ENCODE data around the gene MYCBP2.

MYCBP2 gene

GRCh38 chr13:77185721-77186120 lies 141.2 kb downstream of the MYCBP2 start:
- DNase-seq: no peak

DNA sequence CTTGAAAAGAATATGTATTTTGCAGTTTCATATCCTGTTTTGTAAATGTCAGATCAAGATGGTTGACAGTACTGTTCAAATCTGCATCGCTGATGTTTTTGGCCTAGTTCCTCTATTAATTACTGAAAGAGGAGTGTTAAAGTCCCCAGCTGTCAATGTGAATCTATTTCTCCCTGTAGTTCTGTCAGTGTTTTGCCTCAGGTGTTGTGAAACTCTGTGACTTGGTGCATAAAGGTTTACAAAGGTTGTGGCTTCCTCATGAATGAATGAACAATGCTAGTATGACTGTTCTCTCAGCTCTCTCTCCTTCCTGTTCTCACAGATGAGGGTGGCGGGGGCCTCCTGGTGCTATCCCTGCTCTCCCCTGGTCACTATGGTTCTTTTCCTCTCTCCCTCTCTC lies 142.4 kb downstream of the MYCBP2 start:
- no peak for DNase-seq

DNA sequence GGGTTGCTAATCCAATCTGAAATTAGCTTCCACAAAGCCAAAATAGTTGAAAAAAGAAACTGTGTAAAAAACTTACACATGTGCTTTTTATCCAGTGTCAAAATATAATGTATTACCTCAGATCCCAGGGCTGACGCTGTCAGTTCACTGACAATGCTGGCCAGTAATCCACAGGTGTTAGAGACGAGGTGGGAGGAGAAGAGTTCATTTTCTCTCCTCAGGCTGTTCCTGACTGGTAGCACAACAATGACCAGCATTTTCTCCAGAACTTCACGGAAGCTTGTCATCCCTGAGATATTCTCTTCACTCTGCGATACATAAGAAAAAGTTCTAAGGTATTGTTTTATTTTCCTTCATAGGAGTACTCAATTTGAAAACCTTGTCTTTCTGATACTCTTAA lies 146.9 kb downstream of the MYCBP2 start:
- DNase-seq: no peak

- DNase-seq: no peak
Observed at GRCh38 chr13:77177646-77178045, 149.2 kb downstream of the MYCBP2 start.

DNA sequence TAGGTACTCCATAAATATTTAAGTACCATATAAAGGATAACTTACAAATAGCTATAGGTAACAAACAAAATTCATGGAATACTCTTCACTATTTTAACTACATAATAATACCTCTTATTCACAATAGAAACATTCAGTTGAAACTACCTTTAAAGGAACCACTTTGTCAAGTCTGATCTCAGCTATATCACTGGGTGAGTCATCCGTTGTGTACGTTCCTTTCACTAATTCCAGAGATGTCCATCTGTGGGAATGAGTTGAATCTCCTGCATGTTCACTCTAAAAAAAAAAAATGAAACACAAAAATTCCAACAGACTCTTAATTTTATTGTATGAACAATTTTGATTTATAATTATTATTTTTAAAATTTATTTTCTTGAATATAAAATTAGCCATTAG lies 150.5 kb downstream of the MYCBP2 start:
- no peak for DNase-seq

DNA sequence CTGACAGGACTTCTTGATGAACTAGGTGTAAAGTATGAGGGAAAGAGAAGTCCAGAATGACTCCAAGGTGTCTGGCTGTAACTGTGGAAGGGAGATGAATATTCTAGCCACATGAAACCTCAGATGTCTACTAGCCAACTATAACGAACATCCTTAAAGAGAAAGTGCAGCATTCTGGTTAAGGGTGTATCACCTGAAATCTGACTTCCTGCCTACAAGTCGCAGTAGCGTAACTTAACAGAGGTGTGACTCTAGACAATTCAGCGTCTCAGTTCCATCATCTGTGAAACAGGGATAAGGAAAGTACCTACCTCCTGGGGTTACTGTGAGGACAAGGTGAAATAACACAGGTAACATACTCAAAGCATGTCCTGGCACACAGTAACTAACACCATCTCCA lies 154.2 kb downstream of the MYCBP2 start:
- no peak for DNase-seq

- no peak for DNase-seq
Observed at GRCh38 chr13:77171451-77171850, 155.4 kb downstream of the MYCBP2 start.

DNA sequence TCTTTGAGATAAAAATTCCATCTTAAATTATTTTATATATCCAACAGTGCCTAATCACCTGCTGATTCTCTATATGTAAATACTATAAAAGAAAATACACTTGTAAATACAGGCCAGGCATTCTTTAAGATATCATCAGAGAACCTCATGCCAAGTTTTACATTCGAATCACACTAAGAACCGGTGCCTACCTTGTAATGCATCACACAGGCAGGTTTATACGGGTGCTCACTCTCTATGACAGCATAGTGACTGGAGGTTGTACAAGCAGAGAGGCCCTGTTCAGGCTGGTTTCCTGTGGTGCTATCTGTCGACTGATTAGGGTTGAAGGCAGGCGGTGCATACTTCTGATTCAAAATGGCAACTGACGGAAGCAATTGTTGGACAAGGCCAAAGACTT lies 158.7 kb downstream of the MYCBP2 start:
- DNase-seq: no peak

- DNase-seq: no peak
Observed at GRCh38 chr13:77150651-77151050, 176.2 kb downstream of the MYCBP2 start.

DNA sequence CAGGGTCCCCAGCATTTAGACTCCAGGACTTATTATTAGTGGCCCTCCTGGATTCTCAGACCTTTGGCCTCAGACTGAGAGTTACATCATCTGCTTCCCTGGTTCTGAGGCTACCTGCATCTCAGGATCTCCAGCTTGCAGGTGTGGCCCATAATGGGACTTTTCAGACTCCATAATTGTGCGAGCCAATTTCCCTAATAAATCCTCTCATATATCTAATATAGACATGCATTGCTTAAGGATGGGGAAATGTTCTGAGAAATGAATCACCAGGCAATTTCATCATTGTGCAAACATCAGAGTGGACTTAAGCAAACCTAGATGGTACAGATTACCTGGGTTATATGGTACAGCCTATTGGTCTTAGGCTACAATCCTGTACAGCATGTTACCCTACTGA lies 183.5 kb downstream of the MYCBP2 start:
- no peak for DNase-seq

DNA sequence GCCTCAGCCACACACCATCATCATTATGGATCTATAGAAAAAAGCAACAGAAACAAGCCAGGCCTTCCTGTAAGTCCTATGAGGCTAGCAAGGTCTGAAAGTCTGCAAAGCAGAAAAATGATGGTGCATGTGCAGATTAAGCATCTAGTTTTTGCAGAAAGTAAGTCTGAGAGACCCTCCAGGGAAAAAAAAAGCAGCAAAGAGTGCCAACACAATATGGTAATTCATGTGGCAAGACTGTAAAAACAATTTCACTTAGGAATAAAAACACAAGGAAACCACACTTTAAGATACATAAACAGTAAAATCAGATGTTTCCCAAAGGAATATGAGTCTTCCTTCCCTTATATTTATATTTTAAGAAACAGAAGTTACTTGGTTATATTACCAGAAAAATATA lies 187.6 kb downstream of the MYCBP2 start:
- DNase-seq: no peak

DNA sequence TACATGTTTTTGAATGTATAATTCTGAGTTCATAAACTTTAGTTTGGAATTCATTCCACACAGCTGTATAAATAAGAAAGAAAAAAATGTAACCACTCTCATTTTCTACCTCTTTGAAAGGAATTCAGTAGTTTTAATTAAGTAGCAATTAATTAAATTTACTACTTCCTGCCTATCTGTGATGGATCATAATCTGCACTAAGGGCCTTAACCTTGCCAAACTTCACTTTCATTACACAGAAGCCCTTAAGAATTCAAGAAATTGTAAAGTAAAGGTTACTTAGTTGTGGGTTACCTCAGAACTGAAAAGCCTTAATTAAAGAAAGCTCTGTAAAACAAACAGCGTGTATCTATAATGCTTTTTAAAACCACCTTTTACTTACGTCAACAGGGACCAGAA lies 188.1 kb downstream of the MYCBP2 start:
- DNase-seq: no peak

- no peak for DNase-seq
Observed at GRCh38 chr13:77136902-77137420, 189.9 kb downstream of the MYCBP2 start.

DNA sequence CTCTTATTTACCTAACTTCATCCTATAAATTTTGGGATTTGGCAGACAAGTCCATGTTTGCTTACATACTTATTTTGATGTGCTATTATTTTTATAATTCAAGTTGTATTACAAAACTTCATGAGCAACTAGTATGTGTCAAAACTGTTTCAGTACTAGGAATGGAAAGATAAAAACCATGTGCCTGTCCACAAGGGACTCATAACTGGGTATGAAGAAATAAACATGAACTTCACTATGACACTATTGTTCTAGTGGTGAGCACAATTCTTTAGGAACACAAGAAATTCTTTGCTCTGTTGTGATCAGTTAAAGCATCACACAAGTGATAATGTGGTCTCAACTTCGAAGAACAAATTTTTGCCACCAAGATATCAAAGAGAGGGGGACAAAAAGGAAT lies 202.5 kb downstream of the MYCBP2 start:
- DNase-seq: no peak

DNA sequence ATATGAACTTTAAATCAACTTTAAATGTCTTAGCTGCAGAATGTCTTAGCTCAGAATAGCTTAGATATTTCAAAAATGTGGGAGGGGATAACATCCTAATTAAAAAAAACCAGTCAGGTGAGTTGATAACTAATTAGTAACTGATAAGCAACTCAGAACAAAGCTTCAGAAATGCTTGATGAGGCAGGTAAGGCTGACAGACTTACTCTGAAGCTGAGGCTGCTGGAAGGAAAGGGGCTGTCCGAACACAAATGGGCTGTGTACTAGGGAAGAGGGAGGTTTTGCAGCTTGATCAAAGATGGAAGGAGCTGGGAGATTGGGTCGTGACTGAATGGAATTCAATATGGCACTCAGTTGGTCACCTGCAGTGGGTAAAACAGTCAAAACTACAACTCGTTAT lies 208.8 kb downstream of the MYCBP2 start:
- DNase-seq: no peak

- DNase-seq: no peak
Observed at GRCh38 chr13:77114271-77114670, 212.6 kb downstream of the MYCBP2 start.

DNA sequence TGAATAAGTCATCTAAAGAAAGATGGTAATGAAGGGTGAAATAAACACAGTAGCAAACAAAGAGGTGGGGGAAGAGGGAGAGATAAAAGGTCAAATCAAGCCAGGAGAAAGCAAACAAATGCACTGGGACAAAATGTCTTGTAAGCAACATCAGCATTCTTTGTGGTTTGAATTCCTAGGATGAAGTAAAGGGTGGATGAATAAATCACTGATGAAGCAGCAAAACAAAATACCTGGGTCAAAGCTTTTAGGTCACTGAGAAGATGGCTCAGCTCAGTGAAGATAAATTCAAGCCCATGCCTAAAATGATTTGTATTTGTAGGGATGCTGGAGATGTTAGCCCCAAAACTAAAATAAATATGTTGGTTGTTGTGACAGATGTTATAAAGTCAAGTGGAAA lies 213.4 kb downstream of the MYCBP2 start:
- no peak for DNase-seq

- DNase-seq: no peak
Observed at GRCh38 chr13:77105051-77105450, 221.8 kb downstream of the MYCBP2 start.

- no peak for DNase-seq
Observed at GRCh38 chr13:77099415-77099814, 227.5 kb downstream of the MYCBP2 start.

DNA sequence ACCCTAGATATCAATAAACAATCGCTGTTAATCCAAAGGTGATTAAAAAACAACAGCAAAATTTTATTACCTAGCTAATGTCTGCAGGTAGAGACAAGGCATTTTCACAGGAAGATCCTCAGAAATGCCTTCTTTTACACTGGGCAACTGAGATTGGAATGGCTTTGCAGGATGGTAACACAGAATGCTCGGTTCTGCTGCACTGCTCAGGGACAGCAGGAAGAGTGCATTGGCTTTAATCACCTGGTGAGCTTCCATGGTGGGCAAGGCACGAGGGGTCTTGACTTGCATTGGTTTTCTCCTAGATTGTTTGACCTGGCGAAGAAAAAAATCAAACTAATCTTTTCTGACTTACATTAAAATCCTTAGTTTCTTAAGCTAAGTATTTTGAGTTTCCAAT lies 231.6 kb downstream of the MYCBP2 start:
- DNase-seq: no peak

- DNase-seq: no peak
Observed at GRCh38 chr13:77094773-77095172, 232.1 kb downstream of the MYCBP2 start.

DNA sequence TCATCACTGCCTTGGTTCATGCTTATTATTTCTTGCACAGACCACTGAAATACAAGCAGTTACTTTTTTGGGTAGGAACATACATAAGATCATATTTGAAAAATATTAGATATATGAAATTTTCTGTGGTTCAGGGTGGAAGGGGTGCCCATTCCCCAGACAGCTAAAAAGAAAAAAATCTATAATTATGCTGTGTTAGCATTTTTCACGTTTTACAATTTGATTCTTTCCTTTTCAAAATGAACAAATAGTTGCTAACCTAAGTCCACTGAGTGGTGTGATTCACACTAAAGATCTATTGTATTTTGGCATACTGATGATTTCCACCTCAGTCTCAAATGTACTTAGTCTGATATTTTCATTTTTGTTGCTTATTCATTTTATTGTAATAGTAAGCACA lies 233.2 kb downstream of the MYCBP2 start:
- DNase-seq: no peak

GRCh38 chr13:77084755-77085154 lies 242.1 kb downstream of the MYCBP2 start:
- DNase-seq: no peak

DNA sequence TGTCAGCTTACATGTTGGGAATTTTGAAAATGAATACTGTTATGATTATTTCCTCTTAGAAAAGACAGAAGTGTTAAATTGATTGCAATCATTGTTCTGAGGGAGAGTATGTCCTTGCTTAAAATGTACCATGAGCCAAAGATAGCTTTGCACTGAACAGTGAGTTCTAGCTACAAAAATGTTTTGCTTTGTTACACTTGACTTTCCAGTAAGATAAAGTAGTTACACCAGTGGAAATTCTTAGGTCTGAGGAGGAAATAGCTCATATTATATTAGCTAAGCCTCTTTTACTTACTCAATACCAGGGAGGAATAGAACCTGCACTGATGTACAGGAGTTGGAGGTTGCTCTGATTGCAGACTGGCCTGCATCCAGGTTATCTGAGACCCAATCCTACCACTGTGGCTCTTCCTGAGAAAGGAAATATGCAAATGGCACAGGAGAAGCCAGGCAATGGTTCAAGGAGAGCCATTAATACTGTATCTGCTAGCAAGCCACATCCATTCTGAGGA lies 246.9 kb downstream of the MYCBP2 start:
- no peak for DNase-seq

GRCh38 chr13:77067519-77067918 lies 259.4 kb downstream of the MYCBP2 start:
- DNase-seq: no peak

All from NCI-H524 treated with DMSO at 0.1 percent for 48 hours (cell line).